Activated CD4-positive, alpha-beta memory T cell treated with anti-CD3 and anti-CD28 coated beads for 36 hours (primary cell): ENCODE data around the gene CCSER1. TPM values are rescaled to one million over a fixed set of nuclear protein-coding genes. Genes with fewer than 3 reads are reported as not detected.
"Not testable (repeated sequence)": the region's sequence is repeated elsewhere in the genome, so short reads cannot be mapped to it uniquely, and the experiment has no call there.

Source experiments
- CTCF ChIA-PET: fragments of 350-600 bp; sonication (Branson Sonifier 250); formaldehyde crosslinking; loops from one replicate; lab custom pipeline; 2021; ENCODE audit warnings: antibody characterized with exemption, inconsistent platforms; lab: Charles Lee
- POLR2A ChIA-PET: fragments of 350-600 bp; sonication (Branson Sonifier 250); formaldehyde crosslinking; loops from one replicate; lab custom pipeline; 2021; ENCODE audit warnings: antibody characterized with exemption; lab: Charles Lee
- DNase-seq: peaks from one replicate; pipeline ENCODE4 v3.0.0-alpha.2; 2020
- H3K27ac Mint-ChIP-seq: one replicate; pipeline ENCODE4 v1.8.0; 2021; ENCODE audit warnings: mixed read lengths
- H3K27me3 Mint-ChIP-seq: one replicate; pipeline ENCODE4 v1.8.0; 2021; ENCODE audit warnings: mixed read lengths
- H3K36me3 Mint-ChIP-seq: one replicate; pipeline ENCODE4 v1.8.0; 2021; ENCODE audit warnings: mixed read lengths
- H3K4me1 Mint-ChIP-seq: one replicate; pipeline ENCODE4 v1.8.0; 2021; ENCODE audit warnings: low read depth, mixed read lengths
- H3K4me3 Mint-ChIP-seq: one replicate; pipeline ENCODE4 v1.8.0; 2021; ENCODE audit warnings: mild to moderate bottlenecking, mixed read lengths
- H3K9me3 Mint-ChIP-seq: one replicate; pipeline ENCODE4 v1.8.0; 2021; ENCODE audit warnings: mixed read lengths
- intact Hi-C: fragments of 100-400 bp; cut with micrococcal nuclease; formaldehyde crosslinking; loops from one replicate; pipeline ENCODE4 v1.15.1; 2023
- total RNA-seq, 2 experiments: library from RNA; stranded (reverse); gene quantifications; one replicate each; pipeline ENCODE4 v1.2.3, GENCODE V29; 2021

Gene CCSER1
- total RNA-seq, 2 experiments from 2014 or later: 0.17 to 0.19 TPM

DNA sequence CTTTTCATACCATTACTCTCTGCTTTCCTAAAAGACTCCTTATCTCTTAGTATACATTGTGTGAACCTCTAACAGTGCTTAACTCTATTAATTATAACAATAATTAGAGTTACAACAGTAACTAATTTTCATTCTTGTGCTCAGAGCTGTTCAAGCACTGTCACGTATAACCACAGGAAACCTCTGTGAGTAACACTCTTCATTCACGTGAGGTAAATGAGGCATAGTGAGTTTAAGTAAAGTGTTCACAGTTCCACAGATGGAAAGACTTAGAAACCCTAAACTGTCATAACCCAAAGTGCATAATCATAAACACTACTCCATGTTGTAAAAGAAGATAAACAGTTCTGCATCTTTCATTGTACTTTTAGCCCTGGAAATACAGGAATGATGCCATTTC lies 222.4 kb downstream of the CCSER1 start:
- no peak overlapping the region for H3K27ac Mint-ChIP-seq
- no peak for DNase-seq
- H3K4me1 Mint-ChIP-seq: no peaks in the 10 kb centered on the region
- no peaks in the 10 kb centered on the region for H3K36me3 Mint-ChIP-seq
- ChIA-PET POLR2A (no interaction called here), CTCF (no interaction called here)
- H3K4me3 Mint-ChIP-seq: no peak overlapping the region
- no peaks in the 10 kb centered on the region for H3K9me3 Mint-ChIP-seq
- intact Hi-C loops: no loop called here
- no peaks in the 10 kb centered on the region for H3K27me3 Mint-ChIP-seq

DNA sequence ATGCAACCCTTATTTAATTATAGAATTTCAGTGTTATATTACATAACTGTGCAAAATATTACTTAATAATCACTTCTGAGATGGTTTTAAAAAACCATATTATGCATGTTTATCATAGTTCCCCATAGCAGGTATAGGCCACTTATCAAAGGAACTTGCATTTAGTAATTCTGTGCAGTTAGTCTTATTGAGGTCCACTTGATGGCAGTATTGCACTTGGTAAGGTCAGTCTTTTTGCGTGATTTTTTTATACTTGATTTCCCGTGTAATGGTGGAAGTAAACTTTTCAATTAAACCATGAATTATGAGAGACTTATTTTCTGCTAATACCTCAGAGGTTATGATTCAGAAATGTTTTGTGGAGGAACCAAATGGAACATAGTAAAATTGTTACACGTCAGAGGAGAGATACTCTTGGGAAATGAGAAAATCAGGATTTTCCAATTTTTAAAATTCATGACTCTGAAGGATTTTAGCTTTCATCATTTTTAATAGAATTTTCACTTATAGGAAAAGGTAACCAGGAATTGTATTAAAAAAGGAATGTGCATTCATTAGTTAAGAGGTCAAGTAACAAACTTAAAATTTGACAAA lies 230.0 kb downstream of the CCSER1 start:
- ChIA-PET CTCF (no interaction called here), POLR2A (no interaction called here)
- no peaks in the 10 kb centered on the region for H3K27me3 Mint-ChIP-seq
- H3K36me3 Mint-ChIP-seq: no peaks in the 10 kb centered on the region
- no peaks in the 10 kb centered on the region for H3K4me1 Mint-ChIP-seq
- no peak for DNase-seq
- no peak overlapping the region for H3K4me3 Mint-ChIP-seq
- no peaks in the 10 kb centered on the region for H3K9me3 Mint-ChIP-seq
- intact Hi-C loops: no loop called here
- H3K27ac Mint-ChIP-seq: no peak overlapping the region

DNA sequence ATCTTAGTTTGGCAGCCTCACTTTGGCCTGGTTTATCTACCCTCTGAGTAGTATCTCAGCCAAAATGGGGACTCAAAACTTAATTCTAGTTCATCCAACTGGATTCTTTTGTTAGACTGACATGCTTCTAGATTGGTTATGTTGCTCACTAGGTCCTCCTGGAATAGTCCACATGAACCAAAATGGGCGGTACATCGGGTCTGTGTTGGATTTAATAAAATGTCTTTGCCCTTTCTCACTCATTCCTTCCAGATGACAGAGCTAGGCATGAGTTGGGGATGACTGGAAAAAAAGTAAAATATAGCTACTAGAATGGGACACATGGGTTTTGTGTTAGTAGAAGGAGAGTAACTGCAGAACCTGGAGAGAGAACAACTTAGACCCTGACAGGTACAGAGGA lies 247.9 kb downstream of the CCSER1 start:
- H3K36me3 Mint-ChIP-seq: no peaks in the 10 kb centered on the region
- ChIA-PET POLR2A (no interaction called here), CTCF (no interaction called here)
- H3K9me3 Mint-ChIP-seq: no peaks in the 10 kb centered on the region
- intact Hi-C loops: no loop called here
- H3K4me1 Mint-ChIP-seq: no peaks in the 10 kb centered on the region
- no peak overlapping the region for H3K27ac Mint-ChIP-seq
- no peaks in the 10 kb centered on the region for H3K27me3 Mint-ChIP-seq
- no peak for DNase-seq
- no peak overlapping the region for H3K4me3 Mint-ChIP-seq

DNA sequence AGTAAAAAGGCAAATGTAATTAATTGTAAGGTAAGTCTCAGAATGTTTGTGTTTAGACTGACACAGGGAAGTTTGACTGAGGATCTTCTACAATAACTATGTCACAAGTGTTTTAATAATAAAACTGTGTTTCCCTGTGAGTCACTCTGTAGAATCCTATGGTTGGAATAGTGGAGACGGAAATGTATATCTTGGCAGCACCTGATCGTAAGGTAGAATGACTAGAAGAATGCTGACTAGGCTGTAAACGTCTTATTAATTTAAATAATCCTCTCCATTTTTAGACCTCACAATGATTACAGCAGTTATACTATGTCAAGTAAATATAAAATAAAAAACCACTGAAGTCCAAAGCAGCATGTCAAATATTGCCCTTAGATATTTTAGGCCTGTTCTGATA lies 266.0 kb downstream of the CCSER1 start:
- intact Hi-C loops: no loop called here
- Mint-ChIP-seq H3K4me1 (no peaks in the 10 kb centered on the region), H3K27me3 (no peaks in the 10 kb centered on the region), H3K4me3 (no peak overlapping the region), H3K9me3 (no peaks in the 10 kb centered on the region), H3K36me3 (no peaks in the 10 kb centered on the region), H3K27ac (no peak overlapping the region)
- ChIA-PET POLR2A (no interaction called here), CTCF (no interaction called here)
- no peak for DNase-seq

DNA sequence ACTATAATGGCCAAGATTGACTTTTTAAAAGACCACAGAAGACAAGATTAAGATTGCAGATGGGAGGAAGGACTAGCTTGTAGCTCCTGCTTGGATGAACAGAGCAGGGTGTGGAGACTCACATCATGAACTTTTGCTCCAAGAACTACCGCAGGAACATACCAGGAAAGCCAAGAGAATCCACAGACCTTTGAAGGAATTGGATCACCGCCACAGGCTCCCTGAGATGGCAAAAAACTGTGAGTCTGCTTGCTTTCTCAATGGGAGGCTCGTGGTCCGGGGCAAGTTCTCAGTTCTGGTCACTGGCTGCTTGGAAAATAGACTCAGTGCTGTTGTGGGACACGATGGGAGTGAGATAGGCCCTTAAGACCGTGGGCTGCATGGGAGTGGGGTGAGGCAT lies 276.6 kb downstream of the CCSER1 start:
- Mint-ChIP-seq H3K36me3 (no peaks in the 10 kb centered on the region), H3K4me3 (no peak overlapping the region), H3K9me3 (peaks cover 5% of the 10 kb centered on the region), H3K27ac (no peak overlapping the region), H3K27me3 (no peaks in the 10 kb centered on the region), H3K4me1 (no peaks in the 10 kb centered on the region)
- ChIA-PET POLR2A (no interaction called here), CTCF (no interaction called here)
- intact Hi-C loops: no loop called here
- no peak for DNase-seq

DNA sequence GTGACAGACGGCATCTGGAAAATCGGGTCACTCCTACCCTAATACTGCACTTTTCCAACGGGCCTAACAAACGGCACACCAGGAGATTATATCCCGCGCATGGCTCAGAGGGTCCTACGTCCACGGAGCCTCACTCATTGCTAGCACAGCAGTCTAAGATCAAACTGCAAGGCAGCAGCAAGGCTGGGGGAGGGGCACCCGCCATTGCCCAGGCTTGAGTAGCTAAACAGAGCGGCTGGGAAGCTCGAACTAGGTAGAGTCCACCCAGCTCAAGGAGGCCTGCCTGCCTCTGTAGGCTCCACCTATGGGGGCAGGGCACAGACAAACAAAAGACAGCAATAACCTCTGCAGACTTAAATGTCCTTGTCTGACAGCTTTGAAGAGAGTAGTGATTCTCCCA lies 280.7 kb downstream of the CCSER1 start:
- H3K4me3 Mint-ChIP-seq, H3K4me1 Mint-ChIP-seq, CTCF ChIA-PET, POLR2A ChIA-PET, H3K9me3 Mint-ChIP-seq, H3K36me3 Mint-ChIP-seq, H3K27me3 Mint-ChIP-seq, intact Hi-C loops, DNase-seq, H3K27ac Mint-ChIP-seq: not testable (repeated sequence)

DNA sequence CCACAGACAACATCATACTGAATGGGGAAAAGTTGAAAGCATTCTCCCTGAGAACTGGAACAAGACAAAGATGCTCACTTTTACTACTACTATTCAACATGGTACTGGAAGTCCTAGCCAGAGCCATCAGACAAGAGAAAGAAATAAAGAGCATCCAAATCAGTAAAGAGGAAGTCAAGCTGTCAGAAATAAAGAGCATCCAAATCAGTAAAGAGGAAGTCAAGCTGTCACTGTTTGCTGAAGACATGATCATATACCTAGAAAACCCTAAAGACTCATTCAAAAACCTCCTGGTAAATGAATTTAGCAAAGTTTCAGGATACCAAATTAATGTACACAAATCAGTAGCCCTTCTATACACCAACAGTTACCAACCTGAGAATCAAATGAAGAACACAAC lies 285.6 kb downstream of the CCSER1 start:
- H3K36me3 Mint-ChIP-seq, H3K4me3 Mint-ChIP-seq, intact Hi-C loops, H3K4me1 Mint-ChIP-seq, H3K27me3 Mint-ChIP-seq, H3K27ac Mint-ChIP-seq, DNase-seq, H3K9me3 Mint-ChIP-seq, POLR2A ChIA-PET, CTCF ChIA-PET: not testable (repeated sequence)

DNA sequence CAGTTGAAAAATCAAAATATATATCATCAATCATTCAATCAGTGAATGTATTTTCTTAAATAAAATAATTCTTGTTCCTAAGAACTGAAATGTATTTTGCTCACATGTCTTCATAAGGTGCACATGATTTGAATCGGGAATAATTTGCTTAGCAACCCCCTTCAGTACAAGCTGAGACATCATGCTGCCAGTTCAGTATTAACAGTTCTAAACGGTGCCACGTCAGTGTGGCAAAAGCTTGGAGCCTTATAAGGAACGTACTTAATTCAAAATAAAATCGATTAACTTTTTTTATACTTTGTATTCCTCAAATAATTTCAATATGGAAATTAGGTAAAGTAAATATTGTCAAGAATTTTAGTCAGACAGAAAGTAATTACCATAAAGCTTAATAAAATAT lies 287.9 kb downstream of the CCSER1 start:
- intact Hi-C loops: loop anchor here (5.0 kb wide), 1 partner anchor 1972 kb away; no protein-coding TSS in a partner anchor
- Mint-ChIP-seq H3K9me3 (no peaks in the 10 kb centered on the region), H3K27ac (no peak overlapping the region), H3K36me3 (no peaks in the 10 kb centered on the region), H3K4me1 (no peaks in the 10 kb centered on the region), H3K27me3 (no peaks in the 10 kb centered on the region), H3K4me3 (no peak overlapping the region)
- no peak for DNase-seq
- ChIA-PET POLR2A (no interaction called here), CTCF (no interaction called here)

DNA sequence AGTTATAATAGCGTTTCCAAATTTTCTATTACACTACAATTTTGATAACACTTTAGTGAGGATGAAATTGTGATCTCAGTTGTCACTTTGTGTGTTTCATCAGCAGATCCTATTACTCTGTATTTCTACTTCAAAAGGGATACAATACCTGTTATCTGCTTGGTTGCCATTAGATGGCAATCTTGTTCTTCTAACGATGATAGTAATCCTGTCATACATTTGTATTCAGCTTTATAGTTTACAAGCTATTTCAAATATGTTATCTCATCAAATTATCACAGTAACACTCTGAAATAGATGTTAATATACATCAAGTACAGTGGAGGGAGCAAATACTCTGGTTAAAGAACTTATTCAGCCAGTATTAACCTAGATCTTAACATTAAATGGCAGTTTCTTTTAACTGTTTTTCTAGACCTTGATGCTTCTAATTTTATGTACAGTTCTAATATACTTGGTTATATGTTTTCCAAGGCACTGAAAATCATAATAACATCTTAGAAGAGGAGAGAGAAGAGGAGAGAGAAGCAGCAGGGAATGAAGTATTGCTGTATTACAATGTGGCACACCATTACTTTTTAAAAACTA lies 292.0 kb downstream of the CCSER1 start:
- CTCF ChIA-PET: interaction anchor here (0.6 to 2.0 kb wide), 4 partner anchors 9 to 1969 kb away, joined by 3 to 5 read pairs (median 3); no protein-coding TSS in a partner anchor
- POLR2A ChIA-PET: no interaction called here
- intact Hi-C loops: loop anchor here (5.0 kb wide), 1 partner anchor 1968 kb away; no protein-coding TSS in a partner anchor

DNA sequence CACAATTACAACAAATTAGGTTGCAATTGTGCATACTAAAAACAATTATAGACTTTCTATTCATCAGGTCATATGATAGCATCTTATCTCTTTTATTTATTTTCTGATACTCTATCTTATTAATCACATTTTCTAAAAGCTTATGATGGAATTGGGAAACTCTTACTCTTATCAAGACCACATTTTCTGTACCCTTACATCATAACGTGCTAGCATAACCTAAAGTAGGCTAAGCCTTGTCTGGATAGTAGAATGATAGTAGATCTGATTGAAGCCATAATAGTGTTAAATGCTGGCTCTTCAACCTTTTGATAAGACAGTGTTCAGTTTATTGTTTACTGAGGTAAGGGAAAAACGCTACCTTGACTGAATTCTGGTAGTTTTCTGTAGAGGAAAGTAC lies 294.0 kb downstream of the CCSER1 start:
- ChIA-PET CTCF (interaction anchor here (1.3 kb wide), 1 partner anchor 1967 kb away, joined by 3 read pairs; no protein-coding TSS in a partner anchor), POLR2A (no interaction called here)
- intact Hi-C loops: no loop called here
- H3K27ac Mint-ChIP-seq: no peak overlapping the region
- H3K36me3 Mint-ChIP-seq: no peaks in the 10 kb centered on the region
- H3K9me3 Mint-ChIP-seq: no peaks in the 10 kb centered on the region
- no peaks in the 10 kb centered on the region for H3K4me1 Mint-ChIP-seq
- H3K4me3 Mint-ChIP-seq: no peak overlapping the region
- no peak for DNase-seq
- no peaks in the 10 kb centered on the region for H3K27me3 Mint-ChIP-seq

More for the DNA sequence above, 292.0 kb downstream of the CCSER1 start:
- H3K9me3 Mint-ChIP-seq: no peaks in the 10 kb centered on the region
- H3K27me3 Mint-ChIP-seq: no peaks in the 10 kb centered on the region
- H3K36me3 Mint-ChIP-seq: no peaks in the 10 kb centered on the region
- no peak for DNase-seq
- H3K4me1 Mint-ChIP-seq: no peaks in the 10 kb centered on the region
- H3K27ac Mint-ChIP-seq: no peak overlapping the region
- H3K4me3 Mint-ChIP-seq: no peak overlapping the region

DNA sequence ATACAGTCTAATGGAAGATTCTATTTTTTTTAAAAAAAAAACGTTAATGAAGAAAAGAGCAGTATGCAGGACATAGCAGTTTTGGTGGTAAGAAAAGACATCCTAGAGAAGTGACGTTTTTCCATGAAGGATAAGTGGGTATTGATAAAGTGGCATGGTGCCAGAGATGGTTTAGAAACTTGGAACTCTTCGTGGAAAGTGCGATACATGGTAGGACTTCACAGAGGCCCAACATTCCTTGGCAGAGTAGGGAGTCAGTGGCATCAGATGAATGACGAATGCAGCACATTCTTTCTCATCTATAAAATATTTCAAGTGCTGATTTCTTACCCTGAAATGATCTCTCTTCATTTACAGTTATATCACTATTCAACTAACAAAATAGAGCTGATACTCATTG lies 298.7 kb downstream of the CCSER1 start:
- Mint-ChIP-seq H3K4me1 (no peaks in the 10 kb centered on the region), H3K27me3 (no peaks in the 10 kb centered on the region), H3K27ac (no peak overlapping the region), H3K9me3 (no peaks in the 10 kb centered on the region), H3K4me3 (no peak overlapping the region), H3K36me3 (no peaks in the 10 kb centered on the region)
- intact Hi-C loops: no loop called here
- ChIA-PET POLR2A (no interaction called here), CTCF (no interaction called here)
- no peak for DNase-seq

DNA sequence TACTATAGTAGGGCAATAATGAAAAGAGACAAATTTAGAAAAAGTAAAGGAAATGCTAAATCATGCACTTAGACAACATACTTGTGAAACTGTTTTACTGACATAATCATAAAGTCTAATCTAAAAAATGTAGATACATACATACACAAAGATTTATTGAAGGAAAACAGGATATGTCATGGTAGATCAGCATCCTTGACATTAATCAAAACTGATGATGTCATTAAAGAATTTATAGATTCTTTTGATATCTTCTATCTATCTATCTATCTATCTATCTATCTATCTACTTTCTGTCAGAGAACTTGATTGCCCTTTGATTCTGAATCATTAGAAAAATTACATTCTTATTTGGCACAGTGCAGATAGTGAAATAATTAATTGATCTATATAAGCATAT lies 311.3 kb downstream of the CCSER1 start:
- intact Hi-C loops: no loop called here
- CTCF ChIA-PET: no interaction called here
- Mint-ChIP-seq H3K4me3 (no peak overlapping the region), H3K4me1 (no peaks in the 10 kb centered on the region), H3K36me3 (no peaks in the 10 kb centered on the region), H3K9me3 (no peaks in the 10 kb centered on the region), H3K27me3 (no peaks in the 10 kb centered on the region), H3K27ac (no peak overlapping the region)
- no peak for DNase-seq
- POLR2A ChIA-PET: no interaction called here

DNA sequence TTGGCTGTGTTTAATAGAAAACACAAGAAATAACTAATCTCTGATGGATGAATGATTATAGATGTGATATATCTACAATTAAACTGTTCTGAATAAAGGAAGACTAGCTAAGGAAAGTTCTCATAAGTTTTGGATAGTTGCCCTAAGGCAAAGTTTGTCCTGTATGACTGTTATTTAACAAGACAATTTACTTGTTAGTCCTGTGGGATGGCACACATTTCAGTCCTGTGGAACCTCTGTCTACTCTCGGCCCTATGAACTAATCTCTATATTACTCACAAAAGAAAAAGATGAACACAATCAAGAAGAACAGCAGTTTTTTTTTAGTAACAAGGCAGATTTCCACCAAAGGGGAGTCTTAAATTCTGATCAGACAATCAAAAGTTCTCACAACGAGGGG lies 314.6 kb downstream of the CCSER1 start:
- H3K4me1 Mint-ChIP-seq: no peaks in the 10 kb centered on the region
- H3K27ac Mint-ChIP-seq: no peak overlapping the region
- no peak overlapping the region for H3K4me3 Mint-ChIP-seq
- no peak for DNase-seq
- ChIA-PET CTCF (no interaction called here), POLR2A (no interaction called here)
- H3K36me3 Mint-ChIP-seq: no peaks in the 10 kb centered on the region
- intact Hi-C loops: no loop called here
- no peaks in the 10 kb centered on the region for H3K9me3 Mint-ChIP-seq
- no peaks in the 10 kb centered on the region for H3K27me3 Mint-ChIP-seq
